Trophoblast cell (in vitro differentiated cells and primary cell): ENCODE results near the gene NNMT.
"Not testable (repeated sequence)": the region's sequence is repeated elsewhere in the genome, so short reads cannot be mapped to it uniquely, and the experiment has no call there.

ENCODE experiments used
- DNase-seq, 2 donors: peaks; one replicate each; pipeline ENCODE4 v3.0.0-alpha.2; 2016
- H2AFZ ChIP-seq: 2 replicates; pipeline ENCODE4 v1.6.1; 2013; ENCODE audit warnings: low read length, moderate library complexity, mild to moderate bottlenecking; ENCODE audit not compliant: insufficient read depth, poor library complexity
- H2AK5ac ChIP-seq: 2 replicates; pipeline ENCODE4 v1.6.1; 2013; ENCODE audit warnings: mild to moderate bottlenecking, low read length
- H2BK120ac ChIP-seq: 2 replicates; pipeline ENCODE4 v1.6.1; 2013; ENCODE audit warnings: low read length, mild to moderate bottlenecking, moderate library complexity; ENCODE audit not compliant: insufficient read depth, poor library complexity
- H2BK12ac ChIP-seq: 2 replicates; pipeline ENCODE4 v1.6.1; 2013; ENCODE audit warnings: mild to moderate bottlenecking, low read length, moderate library complexity
- H2BK5ac ChIP-seq: 2 replicates; pipeline ENCODE4 v1.6.1; 2013; ENCODE audit warnings: low read length, low read depth, moderate library complexity, mild to moderate bottlenecking; ENCODE audit not compliant: poor library complexity
- H3K14ac ChIP-seq: 2 replicates; pipeline ENCODE4 v1.6.1; 2013; ENCODE audit warnings: mild to moderate bottlenecking, low read length
- H3K18ac ChIP-seq: 2 replicates; pipeline ENCODE4 v1.6.1; 2013; ENCODE audit warnings: mild to moderate bottlenecking, low read length
- H3K23ac ChIP-seq: 2 replicates; pipeline ENCODE4 v1.6.1; 2013; ENCODE audit warnings: low read length
- H3K27ac ChIP-seq: 2 replicates; pipeline ENCODE4 v1.5.1; 2013; ENCODE audit warnings: low read depth, mild to moderate bottlenecking, inconsistent platforms, low read length, moderate library complexity
- H3K27me3 ChIP-seq: 2 replicates; pipeline ENCODE4 v1.6.1; 2013; ENCODE audit warnings: inconsistent platforms, mild to moderate bottlenecking, low read length, moderate library complexity; ENCODE audit not compliant: insufficient read depth
- H3K36me3 ChIP-seq, 2 experiments: 1 replicate in 1 of 2; 2 replicates in 1 of 2; pipeline ENCODE4 v1.6.1; 2013; ENCODE audit warnings: low read length in 2 of 2, mild to moderate bottlenecking in 2 of 2, moderate library complexity in 1 of 2; ENCODE audit not compliant: insufficient read depth in 2 of 2, control insufficient read depth in 1 of 2
- H3K4ac ChIP-seq: 2 replicates; pipeline ENCODE4 v1.6.1; 2013; ENCODE audit warnings: low read depth, mild to moderate bottlenecking, low read length, moderate library complexity
- H3K4me1 ChIP-seq, 2 experiments: 1 replicate in 1 of 2; 2 replicates in 1 of 2; pipeline ENCODE4 v1.6.1; 2013; ENCODE audit warnings: low read length in 2 of 2, mild to moderate bottlenecking in 2 of 2, moderate library complexity in 1 of 2; ENCODE audit not compliant: insufficient read depth in 2 of 2, control insufficient read depth in 1 of 2
- H3K4me2 ChIP-seq: 2 replicates; pipeline ENCODE4 v1.6.1; 2013; ENCODE audit warnings: inconsistent platforms, mild to moderate bottlenecking, low read length, moderate library complexity
- H3K4me3 ChIP-seq: 2 replicates; pipeline ENCODE4 v1.5.1; 2013; ENCODE audit warnings: mild to moderate bottlenecking, low read depth, low read length, inconsistent platforms
- H3K79me1 ChIP-seq: one replicate; pipeline ENCODE4 v1.6.1; 2013; ENCODE audit warnings: low read length
- H3K79me2 ChIP-seq: 2 replicates; pipeline ENCODE4 v1.6.1; 2013; ENCODE audit warnings: low read length, mild to moderate bottlenecking; ENCODE audit not compliant: control insufficient read depth, insufficient read depth, poor library complexity
- H3K9ac ChIP-seq: 2 replicates; pipeline ENCODE4 v1.6.1; 2013; ENCODE audit warnings: mild to moderate bottlenecking, low read length
- H3K9me3 ChIP-seq: 2 replicates; pipeline ENCODE4 v1.6.1; 2013; ENCODE audit warnings: low read depth, mild to moderate bottlenecking, control low read depth, inconsistent platforms, low read length; ENCODE audit not compliant: insufficient read depth
- H4K12ac ChIP-seq: 2 replicates; pipeline ENCODE4 v1.6.1; 2013; ENCODE audit warnings: low read depth, mild to moderate bottlenecking, low read length, moderate library complexity
- H4K8ac ChIP-seq: 2 replicates; pipeline ENCODE4 v1.6.1; 2013; ENCODE audit warnings: low read depth, mild to moderate bottlenecking, low read length, moderate library complexity
- H4K91ac ChIP-seq: one replicate; pipeline ENCODE4 v1.6.1; 2013; ENCODE audit warnings: low read depth, mild to moderate bottlenecking, low read length, moderate library complexity
- WGBS: extraction: QIAGEN DNeasy Blood & Tissue Kit; methylation state at CpG from one replicate; pipeline ENCODE4 v1.1.7; 2013; ENCODE audit warnings: missing lambda C conversion rate; ENCODE audit not compliant: insufficient read length, insufficient coverage; ENCODE audit errors: extremely low coverage; 5-methylcytosine and 5-hydroxymethylcytosine counted together

The NNMT gene

GRCh38 chr11:114330373-114330772 lies 34.2 kb downstream of the NNMT start:
- no CpG with 5 or more reads among the region's 1 CpG for WGBS
- no peaks in the 10 kb centered on the region for H3K27me3 ChIP-seq

GRCh38 chr11:114340311-114341131 lies 44.3 kb downstream of the NNMT start:
- Histone ChIP-seq H3K79me1 (peaks cover 2% of the 10 kb centered on the region), H2BK12ac (peak overlapping the region; percentile 45), H2AK5ac (no peak overlapping the region), H3K14ac (no peak overlapping the region), H3K4me3 (no peak overlapping the region), H3K9ac (no peak overlapping the region), H3K27ac (no peak overlapping the region), H4K8ac (peak overlapping the region; percentile 27), H3K79me2 (no peaks in the 10 kb centered on the region), H3K4ac (no peak overlapping the region), H3K4me2 (peak overlapping the region; percentile 11), H3K36me3 (no peaks in the 10 kb centered on the region), H2BK120ac (peak overlapping the region; percentile 4), H3K4me1 (peaks cover 0 to 3% of the 10 kb centered on the region in 2 experiments), H3K9me3 (no peaks in the 10 kb centered on the region), H2AFZ (peak overlapping the region; percentile 28), H3K27me3 (no peaks in the 10 kb centered on the region), H2BK5ac (no peak overlapping the region), H4K91ac (peak overlapping the region; percentile 21), H3K23ac (no peak overlapping the region), H4K12ac (no peak overlapping the region), H3K18ac (no peak overlapping the region)
- no CpG with 5 or more reads among the region's 18 CpGs for WGBS
- DNase-seq, result peak; percentile 37 to 77

More at GRCh38 chr11:114330373-114330772, 34.2 kb downstream of the NNMT start:
- Histone ChIP-seq H2BK5ac (no peak overlapping the region), H3K9me3 (no peaks in the 10 kb centered on the region), H3K14ac (no peak overlapping the region), H4K12ac (no peak overlapping the region), H4K8ac (no peak overlapping the region), H3K27ac (no peak overlapping the region), H3K4ac (no peak overlapping the region), H3K4me2 (no peak overlapping the region), H3K9ac (no peak overlapping the region), H3K79me1 (no peaks in the 10 kb centered on the region), H3K79me2 (no peaks in the 10 kb centered on the region), H2BK12ac (no peak overlapping the region), H3K4me1 (no peaks in the 10 kb centered on the region), H3K4me3 (no peak overlapping the region), H4K91ac (no peak overlapping the region), H3K18ac (no peak overlapping the region), H2AK5ac (no peak overlapping the region), H2AFZ (no peak overlapping the region), H2BK120ac (no peak overlapping the region), H3K36me3 (no peaks in the 10 kb centered on the region), H3K23ac (no peak overlapping the region)
- DNase-seq, result no peak

GRCh38 chr11:114341667-114342066 lies 45.5 kb downstream of the NNMT start:
- H3K14ac ChIP-seq, H3K79me1 ChIP-seq, DNase-seq, H2BK5ac ChIP-seq, H3K79me2 ChIP-seq, H3K4ac ChIP-seq, H3K36me3 ChIP-seq, H3K4me1 ChIP-seq, H3K9me3 ChIP-seq, H3K4me3 ChIP-seq, H3K18ac ChIP-seq, H3K27ac ChIP-seq, H4K12ac ChIP-seq, H3K4me2 ChIP-seq, H2BK12ac ChIP-seq, H2AK5ac ChIP-seq, H3K9ac ChIP-seq, H4K91ac ChIP-seq, H3K27me3 ChIP-seq, H3K23ac ChIP-seq, H4K8ac ChIP-seq, H2AFZ ChIP-seq: not testable (repeated sequence)
- no CpG with 5 or more reads among the region's 3 CpGs for WGBS
- H2BK120ac ChIP-seq, result peak overlapping the region; percentile 5

- Histone ChIP-seq H2BK5ac (no peak overlapping the region), H3K27ac (no peak overlapping the region), H3K4me3 (no peak overlapping the region), H3K9me3 (peaks cover 2% of the 10 kb centered on the region), H3K4me1 (peaks cover 0 to 3% of the 10 kb centered on the region in 2 experiments), H2AFZ (no peak overlapping the region), H4K8ac (no peak overlapping the region), H3K27me3 (no peaks in the 10 kb centered on the region), H3K9ac (no peak overlapping the region), H3K36me3 (peaks cover 2% of the 10 kb centered on the region in 2 experiments), H3K23ac (no peak overlapping the region), H2BK120ac (no peak overlapping the region), H3K18ac (no peak overlapping the region), H3K79me1 (peaks cover 2% of the 10 kb centered on the region), H3K4ac (no peak overlapping the region), H4K91ac (no peak overlapping the region), H2AK5ac (no peak overlapping the region), H3K14ac (no peak overlapping the region), H3K79me2 (no peaks in the 10 kb centered on the region), H3K4me2 (no peak overlapping the region), H4K12ac (no peak overlapping the region), H2BK12ac (no peak overlapping the region)
- DNase-seq, result no peak
- no CpG with 5 or more reads among the region's 2 CpGs for WGBS
These were observed 46.3 kb downstream of the NNMT start for GRCh38 chr11:114342476-114342875.
